GM18873 (cell line): ENCODE results near the gene CMPK2.

Experiments
- ATAC-seq: cut with Tn5 transposase; IDR thresholded peaks from one replicate; pipeline ENCODE4 v1.9.1; 2021; ENCODE audit warnings: mild to moderate bottlenecking, moderate library complexity, moderate number of reproducible peaks; ENCODE audit not compliant: unreplicated experiment, low FRiP score

The CMPK2 gene

DNA sequence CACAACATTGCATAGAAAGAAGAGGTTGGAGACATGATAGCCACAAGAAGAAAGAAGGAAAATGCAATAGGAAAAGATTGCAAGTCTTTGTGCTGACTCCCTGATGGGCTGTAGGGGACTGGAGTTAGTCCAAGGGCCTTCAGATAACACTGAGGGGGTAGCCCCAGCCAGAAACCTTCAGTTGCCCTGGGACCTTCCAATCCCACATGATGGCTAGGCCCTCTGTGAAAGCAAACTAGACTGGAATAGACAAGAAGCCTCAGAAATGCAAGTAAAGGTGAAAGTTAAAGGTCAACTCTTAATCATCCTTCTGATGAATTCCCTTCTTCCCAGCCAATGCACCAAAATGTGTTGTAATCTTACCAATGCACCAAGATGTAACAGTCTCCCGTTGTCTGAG is 19.2 kb downstream of the CMPK2 start:
- no peak for ATAC-seq

DNA sequence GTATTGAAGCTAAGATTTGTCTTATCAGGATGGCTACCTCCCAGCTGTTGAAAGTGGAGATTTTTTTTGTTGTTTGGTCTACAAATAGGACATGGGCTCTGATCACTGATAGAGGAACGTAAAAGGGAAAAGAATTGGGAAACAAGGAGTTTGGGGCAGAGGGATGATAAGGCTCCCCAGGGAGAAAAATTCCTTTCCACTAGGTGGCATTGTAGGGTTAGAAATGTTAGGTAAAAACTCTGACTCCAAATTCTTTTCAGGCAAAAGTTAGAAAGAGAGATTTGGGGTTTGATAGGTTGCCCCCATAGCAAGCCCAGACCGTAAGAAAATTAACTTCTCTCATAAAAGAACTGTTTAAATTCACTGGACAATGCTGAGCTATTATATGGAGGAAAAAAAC is 19.8 kb downstream of the CMPK2 start:
- no peak for ATAC-seq

DNA sequence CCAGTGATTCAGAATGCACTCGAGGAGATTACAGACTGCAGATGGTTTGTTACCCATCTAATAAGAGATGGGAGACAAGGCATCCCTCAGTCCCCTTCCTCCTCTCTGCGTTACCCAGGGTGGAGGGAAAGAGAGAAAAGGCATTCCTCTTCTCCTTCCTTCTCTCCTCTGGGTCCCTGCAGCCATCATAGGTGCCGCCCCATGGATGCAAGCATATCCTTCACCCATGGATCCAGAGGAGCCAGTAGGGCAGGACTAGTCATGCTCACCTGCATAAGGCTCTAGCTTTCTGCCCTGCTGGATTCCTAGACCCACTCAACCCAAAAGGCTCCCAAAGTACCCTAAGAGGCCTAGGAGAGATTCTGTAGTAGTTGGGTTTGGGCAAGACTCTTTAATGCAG is 20.4 kb downstream of the CMPK2 start:
- no peak for ATAC-seq

GRCh38 chr2:6841537-6842287 is 24.0 kb downstream of the CMPK2 start:
- ATAC-seq: no peak

GRCh38 chr2:6838673-6839319 is 26.9 kb downstream of the CMPK2 start:
- no peak for ATAC-seq

GRCh38 chr2:6835467-6835866 is 30.2 kb downstream of the CMPK2 start:
- no peak for ATAC-seq

- no peak for ATAC-seq
Measured at GRCh38 chr2:6834163-6834562, 31.5 kb downstream of the CMPK2 start.

GRCh38 chr2:6833300-6833604 is 32.5 kb downstream of the CMPK2 start:
- ATAC-seq: no peak

DNA sequence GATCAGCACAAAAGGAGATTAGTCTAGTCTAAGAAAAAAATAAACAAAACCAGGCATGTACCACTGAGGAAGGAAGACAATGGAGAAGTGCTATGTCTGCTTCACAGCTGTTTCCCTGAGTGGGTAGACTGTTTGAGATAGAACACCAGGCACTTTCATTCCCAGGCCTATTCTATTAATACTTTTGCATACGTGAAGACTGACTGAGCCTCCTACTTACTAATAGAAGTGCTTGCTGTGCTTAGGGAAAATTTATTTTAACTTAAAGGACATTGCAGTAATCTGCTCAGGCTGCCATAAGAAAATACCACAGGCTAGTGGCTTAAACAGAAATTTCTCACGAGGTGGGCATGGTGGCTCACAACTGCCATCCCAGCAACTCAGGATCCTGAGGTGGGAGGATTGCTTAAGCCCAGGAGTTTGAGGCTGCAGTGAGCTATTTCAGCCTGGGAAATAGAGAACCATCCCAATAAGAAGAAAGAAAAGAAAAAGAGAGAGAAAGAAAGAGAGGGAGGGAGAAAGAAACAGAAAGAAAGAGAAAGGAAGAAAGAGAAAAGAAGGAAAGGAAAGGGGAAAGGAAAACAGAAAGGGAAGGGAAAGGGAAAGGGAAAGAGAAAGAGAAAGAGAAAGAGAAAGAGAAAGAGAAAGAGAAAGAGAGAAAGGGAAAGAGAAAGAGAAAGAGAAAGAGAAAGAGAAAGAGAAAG is 33.0 kb downstream of the CMPK2 start:
- no peak for ATAC-seq

DNA sequence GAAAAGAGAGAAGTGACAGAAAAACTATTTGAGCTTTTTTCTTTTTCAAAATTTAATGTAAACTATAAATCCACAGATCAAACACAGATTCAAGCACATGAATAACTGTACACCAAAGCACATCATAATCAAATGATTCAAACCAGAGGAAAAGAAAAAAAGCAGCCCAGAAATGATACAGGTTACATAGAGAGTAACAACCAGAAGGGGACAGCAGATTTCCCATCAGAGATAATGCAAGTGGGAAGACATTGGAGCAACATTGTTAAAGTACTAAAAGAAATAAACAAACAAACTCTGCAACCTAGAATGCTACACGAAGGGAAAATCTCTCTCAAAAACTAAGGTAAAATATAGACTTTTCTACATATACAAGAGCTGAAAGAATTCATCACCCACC is 34.5 kb downstream of the CMPK2 start:
- no peak for ATAC-seq

DNA sequence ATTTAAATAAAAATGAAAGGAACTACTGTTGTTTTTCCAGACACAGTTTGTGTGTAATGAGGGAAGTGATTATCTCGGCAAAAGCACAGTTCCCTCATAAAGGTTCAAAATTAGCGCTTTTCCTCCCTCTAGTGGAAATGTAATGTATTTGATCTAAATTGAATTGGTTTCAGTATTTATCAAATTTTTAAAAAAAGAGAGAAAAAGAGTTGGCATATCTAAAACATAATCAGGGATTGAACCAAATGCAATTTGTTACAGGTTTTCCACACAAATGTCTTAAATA is 37.5 kb downstream of the CMPK2 start:
- ATAC-seq: no peak

- ATAC-seq: no peak
Measured at GRCh38 chr2:6827566-6828298, 38.0 kb downstream of the CMPK2 start.

GRCh38 chr2:6826081-6826913 is 39.4 kb downstream of the CMPK2 start:
- peak; percentile 90 for ATAC-seq

- ATAC-seq: no peak
Measured at GRCh38 chr2:6824962-6825361, 40.7 kb downstream of the CMPK2 start.

DNA sequence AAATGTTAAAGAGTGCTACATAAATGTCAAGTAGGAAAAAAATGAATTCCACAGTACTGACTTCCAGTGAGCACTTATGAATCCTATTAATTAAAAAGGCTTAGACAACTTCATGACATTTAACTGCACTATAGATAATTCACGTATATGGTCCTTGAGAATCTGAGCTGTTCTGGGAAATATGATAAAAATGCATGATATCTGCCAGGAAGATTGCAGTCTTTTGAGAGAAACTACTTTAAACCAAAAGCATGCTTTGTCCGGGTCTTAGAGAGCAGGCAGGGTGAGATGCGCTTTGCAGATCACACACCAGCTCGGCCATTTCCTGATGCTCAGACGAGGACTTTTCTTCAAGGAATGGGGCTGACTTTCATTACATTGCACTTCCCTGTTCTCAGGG is 42.6 kb downstream of the CMPK2 start:
- no peak for ATAC-seq

- no peak for ATAC-seq
Measured at GRCh38 chr2:6822406-6822805, 43.3 kb downstream of the CMPK2 start.

- ATAC-seq: no peak
Measured at GRCh38 chr2:6820903-6821584, 44.7 kb downstream of the CMPK2 start.

GRCh38 chr2:6820236-6820635 is 45.5 kb downstream of the CMPK2 start:
- ATAC-seq: no peak

DNA sequence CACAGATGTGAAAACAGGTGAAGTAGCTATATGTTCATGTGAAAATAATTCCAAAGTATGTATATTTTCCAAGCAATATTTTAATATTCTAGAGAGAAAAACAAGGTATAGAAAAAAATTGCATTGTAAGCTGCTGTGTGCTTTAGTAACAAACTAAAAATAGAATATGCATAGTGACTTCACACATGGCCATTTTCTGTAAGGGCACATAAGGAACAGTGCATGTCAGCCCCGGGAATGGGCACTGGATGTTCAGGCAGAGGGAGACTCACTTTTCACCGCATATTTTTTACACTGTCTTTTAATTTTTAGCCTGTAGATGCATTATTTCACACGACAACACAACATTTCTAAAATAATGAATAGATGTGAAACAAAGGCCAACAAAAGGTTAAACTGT is 46.0 kb downstream of the CMPK2 start:
- no peak for ATAC-seq

DNA sequence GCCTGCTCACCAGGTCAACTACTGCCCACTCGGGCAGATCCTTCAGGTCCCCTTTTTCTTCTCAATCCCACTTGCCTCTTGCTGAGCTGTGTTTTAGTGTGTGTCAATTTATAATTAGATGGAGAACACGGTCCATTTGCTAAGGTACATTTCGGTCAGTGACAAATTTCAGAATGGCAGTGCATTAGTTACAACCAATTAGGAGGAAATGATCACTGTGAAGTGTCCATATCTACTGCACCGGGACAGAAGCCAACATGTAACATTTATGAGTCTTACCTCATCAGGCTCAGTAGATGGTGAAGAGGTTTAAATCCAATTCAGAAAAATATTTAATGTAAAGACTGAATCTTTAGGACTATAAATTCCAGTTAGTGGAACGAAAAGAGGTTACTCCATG is 47.7 kb downstream of the CMPK2 start:
- ATAC-seq: no peak
